Upper lobe of left lung (tissue), 6 donors: ENCODE data around the gene CELA2B. TPM values are rescaled to one million over a fixed set of nuclear protein-coding genes. Genes with fewer than 3 reads are reported as not detected.

Source experiments
- ATAC-seq, 2 donors: fragments of 200-7000 bp; cut with Tn5 transposase; one replicate each; pipeline ENCODE4 v1.9.1; 2022; ENCODE audit warnings: mild to moderate bottlenecking in 2 of 2, moderate library complexity in 2 of 2; ENCODE audit not compliant: low FRiP score in 2 of 2
- DNase-seq, 2 donors: peaks; one replicate each; pipeline ENCODE4 v3.0.0-alpha.2; 2019 to 2020
- H3K27ac ChIP-seq, 4 donors: fragments of 200-600 bp; sonication (generic); one replicate each; pipeline ENCODE4 v1.5.1; 2016 to 2019
- H3K27me3 ChIP-seq, 4 donors: fragments of 200-600 bp; sonication (generic); one replicate each; pipeline ENCODE4 v1.5.1; 2017 to 2019
- H3K36me3 ChIP-seq, 4 donors: fragments of 200-600 bp; sonication (generic); one replicate each; pipeline ENCODE4 v1.5.1; 2016 to 2019
- H3K4me1 ChIP-seq, 4 donors: fragments of 200-600 bp; sonication (generic); one replicate each; pipeline ENCODE4 v1.5.1; 2018 to 2019
- H3K4me3 ChIP-seq, 4 donors: fragments of 200-600 bp; sonication (generic); one replicate each; pipeline ENCODE4 v1.5.1; 2017 to 2019; ENCODE audit warnings: mild to moderate bottlenecking in 2 of 4, moderate library complexity in 1 of 4
- H3K9me3 ChIP-seq, 4 donors: fragments of 200-600 bp; sonication (generic); one replicate each; pipeline ENCODE4 v1.5.1; 2018 to 2019
- EP300 ChIP-seq, 4 donors: sonication (generic); formaldehyde crosslinking; IDR thresholded peaks; one replicate each; pipeline ENCODE4 v1.5.1; 2017; ENCODE audit warnings: antibody characterized with exemption in 4 of 4, control low read depth in 2 of 4
- POLR2A ChIP-seq, 4 donors: fragments of 450-650 bp; IDR thresholded peaks; one replicate each; pipeline ENCODE4 v1.5.1; 2016 to 2017; ENCODE audit warnings: antibody characterized with exemption in 4 of 4, mild to moderate bottlenecking in 2 of 4
- POLR2AphosphoS5 ChIP-seq, 2 donors: sonication (generic); formaldehyde crosslinking; IDR thresholded peaks; one replicate each; pipeline ENCODE4 v1.5.1; 2017; ENCODE audit warnings: antibody characterized with exemption in 2 of 2
- WGBS, 2 donors: methylation state at CpG; one replicate each; pipeline ENCODE4 v1.1.5; 2017 to 2018; 5-methylcytosine and 5-hydroxymethylcytosine counted together
- total RNA-seq, 6 donors: library from RNA; depleted of rRNA in 4 of 6; stranded (reverse); fragments of >200 nt in 4 of 6; gene quantifications; one replicate each; pipeline versions ENCODE4 v1.1.0 to v1.2.1, GENCODE V29; 2016 to 2021
- TF ChIP-seq, protein P1 (sequence below), 6 experiments: fragments of 450-650 bp in 4 of 6; fragments of 200-600 bp in 2 of 6; sonication (generic) in 2 of 6; IDR thresholded peaks; one replicate each; pipeline ENCODE4 v1.5.1; 2016 to 2019; ENCODE audit warnings: antibody characterized with exemption in 6 of 6
- donor health status: DM: no; HTN: no; CAD: no; lungs with moderate emphysema.
- donor health status: DM: no; HTN: yes; CAD: no; lungs with severe emphysema.

The CELA2B gene
- total RNA-seq, 6 donors from 2014 or later: 0.91 to 1.8 (median 1.3) TPM; not detected in 3

DNA sequence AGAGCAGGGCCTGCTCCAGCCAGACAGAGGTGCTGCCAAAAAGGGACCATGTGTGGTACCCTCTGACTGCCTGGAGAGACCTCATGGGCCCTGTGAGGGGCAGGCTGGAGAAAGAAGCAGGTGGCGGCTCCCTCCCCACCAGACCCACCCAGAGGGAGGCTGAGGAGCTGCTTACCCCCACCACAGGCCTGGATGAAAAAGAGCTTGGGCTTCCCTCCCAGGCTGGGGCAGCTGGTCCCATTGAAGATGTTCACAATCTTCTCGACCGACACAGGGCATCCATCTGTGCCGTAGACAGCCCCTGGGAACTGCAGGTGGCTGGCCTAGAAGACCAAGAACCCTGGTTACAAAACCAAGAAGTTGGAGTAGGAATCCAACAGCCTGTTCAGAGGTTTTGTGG, 28.5 kb downstream of the CELA2B start:
- 100% methylated on average over 3 to 4 of the region's 4 CpGs for WGBS, 2 donors
- TF ChIP-seq EP300 (IDR thresholded peaks at IDR 0.05): no peak
- TF ChIP-seq POLR2A (IDR thresholded peaks at IDR 0.05): no peak
- TF ChIP-seq, protein P1, sequence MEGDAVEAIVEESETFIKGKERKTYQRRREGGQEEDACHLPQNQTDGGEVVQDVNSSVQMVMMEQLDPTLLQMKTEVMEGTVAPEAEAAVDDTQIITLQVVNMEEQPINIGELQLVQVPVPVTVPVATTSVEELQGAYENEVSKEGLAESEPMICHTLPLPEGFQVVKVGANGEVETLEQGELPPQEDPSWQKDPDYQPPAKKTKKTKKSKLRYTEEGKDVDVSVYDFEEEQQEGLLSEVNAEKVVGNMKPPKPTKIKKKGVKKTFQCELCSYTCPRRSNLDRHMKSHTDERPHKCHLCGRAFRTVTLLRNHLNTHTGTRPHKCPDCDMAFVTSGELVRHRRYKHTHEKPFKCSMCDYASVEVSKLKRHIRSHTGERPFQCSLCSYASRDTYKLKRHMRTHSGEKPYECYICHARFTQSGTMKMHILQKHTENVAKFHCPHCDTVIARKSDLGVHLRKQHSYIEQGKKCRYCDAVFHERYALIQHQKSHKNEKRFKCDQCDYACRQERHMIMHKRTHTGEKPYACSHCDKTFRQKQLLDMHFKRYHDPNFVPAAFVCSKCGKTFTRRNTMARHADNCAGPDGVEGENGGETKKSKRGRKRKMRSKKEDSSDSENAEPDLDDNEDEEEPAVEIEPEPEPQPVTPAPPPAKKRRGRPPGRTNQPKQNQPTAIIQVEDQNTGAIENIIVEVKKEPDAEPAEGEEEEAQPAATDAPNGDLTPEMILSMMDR (IDR thresholded peaks at IDR 0.05): no peak
- no peak for TF ChIP-seq POLR2AphosphoS5 (IDR thresholded peaks at IDR 0.05)
- no peaks in the 10 kb centered on the region for H3K9me3 ChIP-seq
- no peak overlapping the region for H3K27ac ChIP-seq
- no peaks in the 10 kb centered on the region for H3K4me1 ChIP-seq
- H3K4me3 ChIP-seq: no peak overlapping the region
- no peaks in the 10 kb centered on the region for H3K27me3 ChIP-seq
- DNase-seq (no peak), ATAC-seq (no peak)
- peaks cover 0 to 56% (median 35%) of the 10 kb centered on the region in 4 donors for H3K36me3 ChIP-seq

DNA sequence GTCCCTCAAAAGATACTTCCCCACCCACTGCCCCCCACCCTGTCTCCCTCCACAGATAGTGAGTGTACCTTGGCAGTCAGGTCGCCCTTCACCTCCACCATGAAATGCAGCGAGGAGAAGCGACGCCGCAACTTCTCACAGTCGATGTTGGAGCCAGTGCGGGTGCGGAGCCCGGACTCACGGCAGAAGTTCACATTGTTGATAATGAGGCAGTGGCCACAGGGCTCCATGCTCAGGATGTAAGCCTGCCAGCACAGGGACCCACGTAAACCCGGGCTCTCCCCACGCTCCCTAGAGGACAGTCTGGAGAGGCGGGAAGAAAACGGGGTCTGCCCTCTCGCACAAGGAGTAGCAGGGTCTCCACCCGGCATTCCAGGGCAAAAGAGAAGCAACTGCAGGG, 30.9 kb downstream of the CELA2B start:
- H3K4me3 ChIP-seq: no peak overlapping the region
- TF ChIP-seq POLR2A (IDR thresholded peaks at IDR 0.05): no peak
- no peak for TF ChIP-seq POLR2AphosphoS5 (IDR thresholded peaks at IDR 0.05)
- TF ChIP-seq, protein P1 (IDR thresholded peaks at IDR 0.05): no peak
- no peak for TF ChIP-seq EP300 (IDR thresholded peaks at IDR 0.05)
- no peaks in the 10 kb centered on the region for H3K4me1 ChIP-seq
- H3K27me3 ChIP-seq: no peaks in the 10 kb centered on the region
- peaks cover 0 to 49% (median 29%) of the 10 kb centered on the region in 4 donors for H3K36me3 ChIP-seq
- H3K27ac ChIP-seq: no peak overlapping the region
- DNase-seq (no peak), ATAC-seq (no peak)
- H3K9me3 ChIP-seq: no peaks in the 10 kb centered on the region
- WGBS, 2 donors: 95 to 97% methylated on average over 13 to 17 of the region's 17 CpGs

DNA sequence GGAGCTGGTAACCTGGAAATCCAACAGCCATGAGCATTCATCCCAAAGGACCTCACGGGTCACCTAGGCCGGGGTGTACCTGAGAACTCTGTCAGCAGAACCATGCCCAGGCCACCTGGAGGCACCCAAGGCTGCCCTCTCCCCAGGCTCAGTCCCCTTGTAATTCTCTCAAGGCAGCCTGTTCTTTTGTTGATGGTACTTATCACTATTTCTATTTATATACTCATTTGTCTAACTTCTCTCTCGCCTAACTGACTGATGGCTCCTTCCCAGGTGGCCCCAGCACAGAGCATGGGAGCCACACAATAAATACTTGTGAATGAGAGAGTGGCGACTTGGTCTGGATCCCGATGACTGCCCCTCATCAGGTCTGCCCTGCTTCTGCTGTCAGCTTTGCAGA, 31.4 kb downstream of the CELA2B start:
- 89 to 91% methylated on average over 5 of the region's 5 CpGs for WGBS, 2 donors
- DNase-seq (no peak), ATAC-seq (no peak)
- Histone ChIP-seq H3K4me3 (no peak overlapping the region), H3K36me3 (peaks cover 0 to 49% (median 29%) of the 10 kb centered on the region in 4 donors), H3K27me3 (no peaks in the 10 kb centered on the region), H3K27ac (no peak overlapping the region), H3K4me1 (no peaks in the 10 kb centered on the region), H3K9me3 (no peaks in the 10 kb centered on the region)
- TF ChIP-seq EP300 (IDR thresholded peaks at IDR 0.05) (no peak), POLR2AphosphoS5 (IDR thresholded peaks at IDR 0.05) (no peak)

DNA sequence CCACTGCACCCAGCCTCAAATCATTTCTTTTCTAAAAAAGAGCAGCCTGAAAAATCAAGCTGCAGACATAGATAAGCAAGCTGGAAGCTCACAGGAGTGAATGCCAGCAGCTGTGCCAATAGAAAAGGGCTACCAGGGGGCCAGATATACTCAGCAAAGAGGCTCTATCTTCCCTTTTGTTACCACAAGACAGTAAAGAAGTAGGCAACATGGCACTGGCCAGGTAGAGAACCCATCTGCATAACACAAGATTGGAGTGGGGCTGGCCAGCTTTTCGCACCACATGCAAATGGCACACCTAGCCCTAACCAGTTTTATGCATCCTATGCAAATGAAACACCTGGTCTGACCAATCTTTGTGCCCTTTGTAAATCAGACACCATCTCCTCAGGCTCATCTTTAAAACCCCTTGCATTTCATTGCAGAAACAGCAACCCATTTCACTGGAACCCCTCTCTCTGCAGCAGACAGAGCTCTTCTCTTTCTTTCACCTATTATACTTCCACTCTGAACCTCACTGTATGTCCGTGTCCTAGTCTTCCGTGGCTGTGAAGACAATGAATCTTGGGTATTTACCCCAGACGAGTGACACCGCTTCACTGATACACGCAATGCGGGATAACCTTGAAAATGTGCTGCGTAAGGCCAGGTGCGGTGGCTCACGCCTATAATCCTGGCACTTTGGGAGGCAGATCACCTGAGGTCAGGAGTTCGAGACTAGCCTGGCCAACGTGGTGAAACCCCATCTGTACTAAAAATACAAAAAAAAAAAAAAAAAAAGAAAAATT, 33.0 kb downstream of the CELA2B start:
- Histone ChIP-seq H3K9me3 (no peaks in the 10 kb centered on the region), H3K36me3 (peaks cover 0 to 37% (median 27%) of the 10 kb centered on the region in 4 donors), H3K27ac (no peak overlapping the region), H3K4me1 (no peaks in the 10 kb centered on the region), H3K27me3 (no peaks in the 10 kb centered on the region), H3K4me3 (no peak overlapping the region)
- TF ChIP-seq POLR2AphosphoS5 (IDR thresholded peaks at IDR 0.05) (no peak), EP300 (IDR thresholded peaks at IDR 0.05) (no peak), POLR2A (IDR thresholded peaks at IDR 0.05) (no peak)
- TF ChIP-seq, protein P1 (IDR thresholded peaks at IDR 0.05): no peak
- ATAC-seq: no peak
- peak in 1 of 2 donors; percentile 0 for DNase-seq
- WGBS, 2 donors: 94 to 95% methylated on average over 12 of the region's 12 CpGs

DNA sequence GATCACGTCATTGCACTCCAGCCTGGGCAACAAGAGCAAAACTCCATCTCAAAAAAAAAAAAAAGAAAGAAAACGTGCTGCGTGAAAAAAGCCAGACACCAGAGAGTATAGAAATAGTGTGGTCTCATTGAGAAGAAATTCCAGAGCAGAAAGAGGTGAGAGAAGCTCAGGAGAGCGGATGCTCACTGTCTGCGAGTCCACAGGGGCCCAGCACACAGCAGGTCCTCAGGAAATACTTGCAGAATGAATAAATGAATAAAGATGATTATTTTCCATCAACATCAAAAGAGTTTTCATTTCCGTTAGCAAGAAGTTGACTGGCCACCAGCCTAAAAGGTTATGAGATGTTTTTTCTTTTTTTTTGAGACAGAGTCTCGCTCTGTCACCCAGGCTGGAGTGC, 33.7 kb downstream of the CELA2B start:
- 89 to 93% methylated on average over 7 of the region's 7 CpGs for WGBS, 2 donors
- peaks cover 0 to 30% (median 22%) of the 10 kb centered on the region in 4 donors for H3K36me3 ChIP-seq
- ATAC-seq (no peak), DNase-seq (no peak)
- no peaks in the 10 kb centered on the region for H3K4me1 ChIP-seq
- H3K27ac ChIP-seq: no peak overlapping the region
- no peak overlapping the region for H3K4me3 ChIP-seq
- no peak for TF ChIP-seq EP300 (IDR thresholded peaks at IDR 0.05)
- no peaks in the 10 kb centered on the region for H3K27me3 ChIP-seq
- no peaks in the 10 kb centered on the region for H3K9me3 ChIP-seq
